GM19240 (cell line): ENCODE data around the gene SKIC2.
A peak's percentile ranks its signal among the peaks of the same experiment; 100 is the strongest.
"Not testable (repeated sequence)": the region's sequence is repeated elsewhere in the genome, so short reads cannot be mapped to it uniquely, and the experiment has no call there.

ENCODE experiments used
- DNase-seq: peaks from one replicate; pipeline ENCODE4 v3.0.0; 2011; ENCODE audit warnings: low spot score; ENCODE audit not compliant: insufficient read length

Gene SKIC2

GRCh38 chr6:31958741-31959739, at the start of gene SKIC2, which contains the start of gene NELFE:
Gene SKIC2, plus strand, starts transcription at chr6:31959175. Its CDS starts 18 bp downstream, at chr6:31959193.
Gene NELFE, minus strand, starts transcription at chr6:31958971. Its CDS starts 525 bp downstream, at chr6:31958446.
- DNase-seq: peak; percentile 100

DNA sequence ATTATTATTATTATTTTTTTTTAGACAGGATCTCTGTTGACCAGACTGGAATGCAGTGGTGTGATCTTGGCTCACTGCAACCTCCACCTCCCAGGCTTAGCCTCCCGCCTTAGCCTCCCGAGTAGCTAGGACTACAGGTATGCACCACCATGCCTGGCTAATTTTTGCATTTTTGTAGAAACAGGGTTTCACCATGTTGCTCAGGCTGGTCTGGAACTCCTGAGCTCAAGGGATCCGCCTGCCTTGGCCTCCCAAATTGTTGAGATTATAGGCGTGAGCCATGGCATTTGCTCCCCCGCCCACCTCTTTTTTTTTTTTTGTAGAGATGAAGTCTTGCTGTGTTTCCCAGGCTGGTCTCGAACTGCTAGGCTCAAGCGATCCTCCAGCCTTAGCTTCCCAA, 49.7 kb upstream of the SKIC2 start:
- DNase-seq: not testable (repeated sequence)

GRCh38 chr6:31911826-31912585, 47.0 kb upstream of the SKIC2 start:
- no peak for DNase-seq

DNA sequence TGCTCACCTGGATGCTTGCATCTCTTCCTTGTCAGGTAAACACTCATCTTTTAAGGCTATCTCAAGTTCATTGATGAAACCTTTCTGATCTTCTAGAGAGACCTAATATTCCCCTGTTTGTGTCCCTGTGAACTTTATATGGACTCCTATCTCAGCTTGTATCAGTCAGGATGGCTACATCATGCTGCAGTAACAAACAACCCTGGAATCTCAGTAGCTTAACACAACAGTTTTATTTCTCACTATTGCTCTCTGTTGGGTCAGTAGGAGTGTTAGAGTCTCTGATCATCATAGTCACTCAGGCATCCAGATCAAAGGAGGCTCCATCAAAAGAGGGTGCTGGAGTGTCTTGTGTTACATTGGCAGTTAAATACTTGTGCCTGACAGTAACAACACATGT, 43.6 kb upstream of the SKIC2 start:
- no peak for DNase-seq

GRCh38 chr6:31915756-31916155, 43.2 kb upstream of the SKIC2 start:
- DNase-seq: no peak

GRCh38 chr6:31918069-31918720, 40.8 kb upstream of the SKIC2 start:
- DNase-seq: no peak

DNA sequence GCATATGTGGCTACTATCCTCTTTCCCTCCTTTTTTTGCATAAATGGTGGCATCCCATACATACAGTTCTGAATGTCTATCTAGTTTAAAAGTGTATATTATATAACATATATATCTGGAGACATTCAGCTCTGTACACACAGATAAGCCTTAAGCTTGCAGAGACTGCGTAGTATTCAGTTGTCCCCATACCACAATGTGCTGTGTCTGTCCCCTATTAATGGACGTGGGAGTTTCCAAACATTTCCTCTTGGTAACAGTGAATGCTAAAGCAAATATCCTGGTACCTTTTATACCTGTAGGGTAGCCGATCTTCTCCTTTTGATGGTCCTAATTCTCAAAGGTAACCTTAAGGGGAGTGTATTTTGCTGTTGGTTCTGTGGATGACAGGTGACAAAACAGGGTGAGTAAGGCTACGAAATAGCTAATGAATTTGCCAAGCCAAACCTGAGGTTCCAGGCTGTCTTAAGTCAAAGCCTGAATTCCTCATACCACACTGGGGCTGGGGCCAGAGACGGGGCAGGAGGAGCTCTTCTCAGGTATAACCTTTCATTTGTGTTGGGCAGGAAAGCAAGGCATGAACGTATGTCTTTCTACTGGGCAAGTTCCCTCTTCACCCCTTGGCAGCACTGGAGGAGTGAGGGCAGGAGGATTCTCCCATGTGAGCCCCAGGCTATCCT, 39.2 kb upstream of the SKIC2 start:
- no peak for DNase-seq

DNA sequence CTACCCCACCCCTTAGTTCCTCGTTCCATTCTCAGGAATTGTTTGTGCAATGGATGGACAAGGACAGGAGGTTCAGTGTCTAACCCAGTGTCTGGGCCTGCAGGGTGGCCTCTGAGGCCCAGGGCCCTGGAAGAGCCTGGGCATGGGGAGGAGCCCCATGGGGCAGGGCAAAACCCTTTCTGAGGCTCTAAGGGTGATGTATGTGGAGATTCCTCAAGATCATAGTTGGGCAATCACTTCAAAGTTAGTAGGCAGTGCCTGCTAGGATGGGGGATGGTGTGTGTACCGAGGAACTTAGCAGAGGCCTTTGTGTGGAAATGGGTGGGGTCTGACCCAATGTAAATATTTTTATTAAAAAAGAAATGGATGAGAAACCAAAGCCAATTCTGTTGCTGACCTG, 38.2 kb upstream of the SKIC2 start:
- DNase-seq: no peak

- DNase-seq: no peak
These were observed 36.0 kb upstream of the SKIC2 start for GRCh38 chr6:31922942-31923341.

- DNase-seq: no peak
These were observed 31.6 kb upstream of the SKIC2 start, which contains the start of gene C2 for GRCh38 chr6:31927242-31927862. Gene C2, plus strand, starts transcription at chr6:31927717. Its CDS starts 36 bp downstream, at chr6:31927753.

- DNase-seq: no peak
These were observed 30.9 kb upstream of the SKIC2 start for GRCh38 chr6:31927863-31928671.

- DNase-seq: no peak
These were observed 30.4 kb upstream of the SKIC2 start for GRCh38 chr6:31928672-31928939.

DNA sequence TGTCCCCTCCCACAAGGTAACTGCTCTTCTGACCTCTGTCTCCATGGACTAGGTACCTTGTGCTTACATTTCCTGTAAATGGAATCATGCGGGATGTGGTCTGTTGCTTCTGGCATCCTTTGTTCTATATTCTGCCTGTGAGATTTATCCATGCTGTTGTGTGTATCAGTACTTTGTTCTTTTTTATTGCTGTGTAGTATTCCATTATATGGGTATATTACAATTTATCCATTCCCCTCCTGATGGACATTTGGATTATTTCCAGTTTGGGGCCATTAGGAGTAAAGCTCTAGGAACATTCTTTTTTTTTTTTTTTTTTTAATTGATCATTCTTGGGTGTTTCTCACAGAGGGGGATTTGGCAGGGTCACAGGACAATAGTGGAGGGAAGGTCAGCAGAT, 28.0 kb upstream of the SKIC2 start:
- no peak for DNase-seq

DNA sequence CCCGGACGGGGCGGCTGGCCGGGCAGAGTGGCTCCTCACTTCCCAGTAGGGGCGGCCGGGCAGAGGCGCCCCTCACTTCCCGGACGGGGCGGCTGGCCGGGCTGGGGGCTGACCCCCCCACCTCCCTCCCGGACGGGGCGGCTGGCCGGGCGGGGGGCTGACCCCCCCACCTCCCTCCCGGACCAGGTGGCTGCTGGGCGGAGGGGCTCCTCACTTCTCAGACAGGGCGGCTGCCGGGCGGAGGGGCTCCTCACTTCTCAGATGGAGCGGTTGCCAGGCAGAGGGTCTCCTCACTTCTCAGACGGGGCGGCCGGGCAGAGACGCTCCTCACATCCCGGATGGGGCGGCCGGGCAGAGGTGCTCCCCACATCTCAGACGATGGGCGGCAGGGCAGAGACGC, 26.8 kb upstream of the SKIC2 start:
- DNase-seq: not testable (repeated sequence)

DNA sequence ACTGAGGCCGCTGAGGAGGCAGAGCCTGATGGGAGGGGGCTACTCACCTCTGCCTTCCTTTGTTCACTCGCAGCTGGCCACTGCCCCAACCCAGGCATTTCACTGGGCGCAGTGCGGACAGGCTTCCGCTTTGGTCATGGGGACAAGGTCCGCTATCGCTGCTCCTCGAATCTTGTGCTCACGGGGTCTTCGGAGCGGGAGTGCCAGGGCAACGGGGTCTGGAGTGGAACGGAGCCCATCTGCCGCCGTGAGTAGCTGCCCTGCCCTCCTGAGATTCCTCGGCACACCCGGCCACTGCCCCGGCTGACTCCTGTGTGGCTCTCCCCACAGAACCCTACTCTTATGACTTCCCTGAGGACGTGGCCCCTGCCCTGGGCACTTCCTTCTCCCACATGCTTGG, 25.4 kb upstream of the SKIC2 start:
- DNase-seq: no peak

DNA sequence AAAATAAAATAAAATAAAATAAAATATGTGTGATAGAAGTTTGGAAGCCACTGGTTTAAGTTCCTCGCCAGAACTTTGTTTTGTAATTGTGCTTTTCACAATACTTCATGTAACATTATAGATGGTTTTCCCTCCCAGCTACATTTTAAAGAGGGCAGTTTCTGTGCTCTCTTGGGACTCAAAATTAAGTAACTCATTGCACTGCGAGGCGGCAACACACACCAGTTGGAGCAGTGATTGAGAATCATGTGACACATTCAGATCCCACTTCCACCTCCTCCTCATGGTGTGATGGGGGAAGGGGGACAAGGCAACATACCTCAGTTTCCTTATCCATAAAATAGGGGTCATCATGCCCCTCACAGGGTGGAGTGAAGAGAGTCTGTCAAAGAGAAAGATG, 24.0 kb upstream of the SKIC2 start:
- DNase-seq: no peak

DNA sequence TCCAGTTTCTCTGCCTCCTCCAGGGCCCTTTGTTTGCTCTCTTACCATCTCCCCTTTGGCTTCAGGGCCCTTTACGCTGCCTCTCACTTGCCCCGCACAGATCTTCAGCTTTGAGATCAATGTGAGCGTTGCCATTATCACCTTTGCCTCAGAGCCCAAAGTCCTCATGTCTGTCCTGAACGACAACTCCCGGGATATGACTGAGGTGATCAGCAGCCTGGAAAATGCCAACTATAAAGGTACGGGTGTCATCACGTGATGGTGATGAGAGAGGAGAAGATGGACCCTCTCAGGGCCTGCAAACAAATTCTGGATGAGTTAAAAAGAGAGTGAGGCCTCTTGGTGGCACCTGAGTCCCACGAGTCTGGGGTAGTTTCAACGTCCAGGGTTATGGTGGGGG, 23.2 kb upstream of the SKIC2 start:
- no peak for DNase-seq

- DNase-seq: no peak
These were observed 18.7 kb upstream of the SKIC2 start for GRCh38 chr6:31940256-31940664.

- no peak for DNase-seq
These were observed 15.2 kb upstream of the SKIC2 start for GRCh38 chr6:31943742-31944141.

- DNase-seq: no peak
These were observed 13.8 kb upstream of the SKIC2 start for GRCh38 chr6:31945154-31945506.
